SKM-1 (cell line): ENCODE data around the gene EHD4.

ENCODE experiments used
- DNase-seq: peaks from one replicate; lab custom pipeline; 2025; ENCODE audit not compliant: unreplicated experiment; lab: John Stamatoyannopoulos, UW

EHD4 gene

GRCh38 chr15:41921167-41921566, 51.2 kb downstream of the EHD4 start:
- DNase-seq = no peak

- no peak for DNase-seq
These were observed 52.3 kb downstream of the EHD4 start for GRCh38 chr15:41919954-41920538.

GRCh38 chr15:41919201-41919820, 53.0 kb downstream of the EHD4 start:
- no peak for DNase-seq

- DNase-seq = no peak
These were observed 53.7 kb downstream of the EHD4 start for GRCh38 chr15:41918506-41919126.

GRCh38 chr15:41917767-41918430, 54.5 kb downstream of the EHD4 start:
- DNase-seq = no peak

- DNase-seq = peak; percentile 25
These were observed 56.9 kb downstream of the EHD4 start for GRCh38 chr15:41915255-41915994.

GRCh38 chr15:41914411-41914810, 57.9 kb downstream of the EHD4 start:
- DNase-seq = no peak

GRCh38 chr15:41913256-41913655, 59.1 kb downstream of the EHD4 start:
- no peak for DNase-seq

GRCh38 chr15:41911691-41912345, 60.5 kb downstream of the EHD4 start:
- DNase-seq = no peak

- no peak for DNase-seq
These were observed 63.5 kb downstream of the EHD4 start for GRCh38 chr15:41908736-41909461.

GRCh38 chr15:41907141-41907540, 65.2 kb downstream of the EHD4 start:
- DNase-seq = no peak

GRCh38 chr15:41906608-41907007, 65.7 kb downstream of the EHD4 start:
- no peak for DNase-seq

GRCh38 chr15:41905036-41905793, 67.1 kb downstream of the EHD4 start:
- no peak for DNase-seq

- DNase-seq = peak; percentile 55
These were observed 67.8 kb downstream of the EHD4 start for GRCh38 chr15:41904541-41905005.

- no peak for DNase-seq
These were observed 68.6 kb downstream of the EHD4 start for GRCh38 chr15:41903782-41904181.

GRCh38 chr15:41901431-41901830, 70.9 kb downstream of the EHD4 start:
- DNase-seq = no peak

- DNase-seq = no peak
These were observed 71.6 kb downstream of the EHD4 start for GRCh38 chr15:41900526-41901380.

GRCh38 chr15:41899854-41900442, 72.4 kb downstream of the EHD4 start:
- no peak for DNase-seq
